NCI-H524 treated with DMSO at 0.1 percent for 48 hours (cell line): Measurements from ENCODE around the gene OR2M4.
"Not testable (repeated sequence)": the region's sequence is repeated elsewhere in the genome, so short reads cannot be mapped to it uniquely, and the experiment has no call there.

Source experiments
- DNase-seq: peaks from one replicate; lab custom pipeline; 2025; lab: John Stamatoyannopoulos, UW

The OR2M4 gene, protein sequence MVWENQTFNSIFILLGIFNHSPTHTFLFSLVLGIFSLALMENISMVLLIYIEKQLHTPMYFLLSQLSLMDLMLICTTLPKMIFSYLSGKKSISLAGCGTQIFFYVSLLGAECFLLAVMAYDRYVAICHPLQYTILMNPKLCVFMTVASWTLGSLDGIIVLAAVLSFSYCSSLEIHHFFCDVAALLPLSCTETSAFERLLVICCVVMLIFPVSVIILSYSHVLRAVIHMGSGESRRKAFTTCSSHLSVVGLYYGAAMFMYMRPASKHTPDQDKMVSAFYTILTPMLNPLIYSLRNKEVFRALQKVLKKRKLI

DNA sequence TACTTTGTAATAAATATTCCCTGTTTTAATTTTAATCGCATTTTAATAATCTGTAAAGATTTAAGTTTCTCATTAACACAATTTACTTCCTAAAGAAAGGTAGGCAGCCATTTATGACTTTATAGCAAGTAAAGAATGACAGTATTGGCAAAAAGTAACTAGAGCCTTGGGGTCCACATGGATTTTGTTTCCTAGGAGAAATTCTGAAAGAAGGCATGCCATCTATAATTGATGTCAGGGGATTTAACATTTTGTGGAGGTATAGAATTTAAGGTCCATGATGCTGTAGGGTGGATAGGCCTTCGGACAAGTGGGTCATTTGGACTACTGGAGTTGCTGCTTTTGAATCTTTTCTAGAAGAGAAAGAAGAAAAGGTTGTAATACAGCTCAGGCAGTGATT is at the start of gene OR2M4:
TSS of gene OR2M4 (plus strand) at position 301 of the 400 bp plus-strand sequence. CDS start 7,512 bp downstream, outside the sequence.
- no peak for DNase-seq

DNA sequence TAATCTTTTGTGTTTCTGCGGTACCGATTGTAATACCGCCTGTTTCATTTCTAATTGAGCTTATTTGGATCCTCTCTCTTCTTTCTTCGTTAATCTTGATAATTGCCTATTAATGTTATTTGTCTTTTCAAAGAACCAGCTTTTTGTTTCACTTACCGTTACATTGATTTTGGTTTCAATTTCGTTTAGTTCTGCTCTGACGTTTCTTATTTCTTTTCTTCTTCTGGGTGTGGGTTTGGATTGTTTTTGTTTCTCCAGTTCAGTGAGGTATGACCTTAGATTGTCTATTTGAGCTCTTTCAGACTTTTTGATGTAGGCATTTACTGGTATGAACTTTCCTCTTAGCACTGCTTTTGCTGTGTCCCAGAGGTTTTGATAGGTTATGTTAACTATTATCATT is 47.2 kb upstream of the OR2M4 start:
- DNase-seq: no peak

DNA sequence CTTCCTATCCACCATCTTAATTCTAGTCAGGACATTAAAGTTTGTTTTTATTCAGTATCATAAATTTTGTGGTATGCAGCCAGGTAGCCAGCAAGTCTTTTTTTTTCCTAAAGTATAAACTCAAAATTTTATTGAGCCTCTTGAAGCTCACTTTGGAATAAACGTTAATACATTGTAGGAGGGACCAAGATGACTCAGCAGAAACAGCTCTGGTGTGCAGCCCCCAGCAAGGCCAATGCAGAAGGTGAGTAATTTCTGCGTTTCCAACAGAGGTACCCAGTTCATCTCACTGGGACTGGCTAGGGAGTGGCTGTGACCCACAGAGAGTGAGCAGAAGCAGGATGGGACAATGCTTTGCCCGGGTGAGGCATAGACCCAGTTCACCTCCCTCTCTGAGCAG is 43.9 kb upstream of the OR2M4 start:
- DNase-seq: no peak

DNA sequence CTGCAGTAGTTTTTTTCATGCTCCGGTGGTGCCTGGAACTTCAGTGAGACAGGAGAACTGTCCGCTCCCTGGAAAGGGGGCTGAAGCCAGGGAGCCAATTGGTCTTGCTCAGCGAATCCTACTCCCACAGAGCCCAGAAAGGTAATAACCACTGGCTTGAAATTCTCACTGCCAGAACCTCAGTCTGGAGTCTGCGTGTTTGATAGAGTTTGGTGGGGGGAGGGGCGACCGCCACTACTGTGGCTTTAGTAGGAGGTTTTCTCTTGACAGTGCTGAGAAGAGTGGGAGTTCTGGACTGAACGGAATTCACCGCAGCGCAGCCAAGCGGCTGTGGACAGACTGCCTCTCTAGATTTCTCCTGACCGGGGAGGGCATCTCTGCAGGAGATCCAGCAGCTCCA is 42.2 kb upstream of the OR2M4 start:
- DNase-seq: no peak

DNA sequence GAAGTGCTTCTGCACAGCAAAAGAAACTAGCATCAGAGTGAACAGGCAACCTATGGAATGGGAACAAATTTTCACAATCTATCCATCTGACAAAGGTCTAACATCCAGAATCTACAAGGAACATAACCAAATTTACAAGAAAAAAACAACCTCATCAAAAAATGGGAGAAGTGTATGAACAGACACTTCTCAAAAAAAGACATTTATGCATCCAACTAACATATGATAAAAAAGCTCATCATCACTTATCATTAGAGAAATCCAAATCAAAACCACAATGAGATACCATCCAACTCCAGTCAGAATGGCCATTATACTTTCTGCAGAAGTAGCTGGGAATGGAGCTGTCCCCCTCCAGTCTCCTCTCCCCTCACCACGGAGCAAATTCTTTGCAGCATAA is 37.1 kb upstream of the OR2M4 start:
- no peak for DNase-seq

DNA sequence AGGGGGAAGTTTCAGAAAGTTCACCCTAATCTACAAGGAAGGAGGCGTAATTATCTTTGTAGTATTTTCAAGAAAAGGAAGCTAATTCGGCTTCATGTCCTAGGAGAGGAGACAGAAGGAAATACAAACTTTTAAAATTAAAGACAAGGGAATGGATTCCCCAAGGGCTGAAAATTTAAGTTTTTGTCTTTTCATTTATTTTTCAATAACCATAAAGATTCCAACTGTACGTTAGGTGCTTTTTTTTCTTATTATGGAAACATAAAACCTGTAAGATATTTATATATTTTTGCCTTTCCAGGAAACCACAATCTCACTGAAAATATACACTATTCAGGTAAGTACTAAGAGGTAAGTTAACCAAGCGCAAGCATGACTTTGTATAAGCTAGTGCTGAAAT is 34.3 kb upstream of the OR2M4 start, which contains the start of gene OR2M3:
TSS of gene OR2M3 (plus strand) at position 301 of the 400 bp plus-strand sequence. CDS start 5,803 bp downstream, outside the sequence.
- no peak for DNase-seq

DNA sequence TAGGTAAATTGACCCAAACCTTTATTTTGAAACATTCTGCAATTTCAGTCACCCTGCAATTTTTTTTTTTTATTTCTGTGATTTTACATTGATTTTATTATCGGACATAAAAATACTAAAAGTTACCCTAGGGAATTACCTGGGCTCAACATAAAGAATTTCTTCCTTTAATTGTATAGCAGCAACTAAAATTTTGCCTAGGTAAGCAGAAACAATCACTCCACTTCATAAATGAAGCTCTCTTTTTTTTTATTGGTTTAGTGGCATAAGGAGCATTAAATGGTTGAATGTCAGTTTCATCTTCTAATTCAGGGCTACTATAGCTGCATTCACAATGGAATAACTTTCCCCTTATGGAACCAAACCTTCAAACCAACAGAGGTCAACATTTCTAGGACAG is 15.3 kb upstream of the OR2M4 start:
- no peak for DNase-seq

DNA sequence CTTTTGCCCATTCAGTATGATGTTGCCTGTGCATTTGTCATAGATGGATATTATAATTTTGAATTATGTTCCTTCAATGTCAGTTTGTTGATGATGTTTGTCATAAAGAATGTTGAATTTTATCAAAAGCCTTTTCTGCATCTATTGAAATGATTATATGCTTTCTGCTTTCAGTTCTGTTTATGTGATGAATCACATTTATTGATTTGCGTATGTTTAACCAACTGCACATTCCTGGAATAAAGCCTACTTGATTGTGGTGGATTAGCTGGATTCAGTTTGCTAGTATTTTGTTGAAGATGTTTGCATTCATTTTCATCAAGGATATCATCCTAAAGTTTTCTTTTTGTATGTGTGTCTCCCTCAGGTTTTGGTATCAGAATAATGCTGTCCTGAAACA is 5.7 kb upstream of the OR2M4 start:
- DNase-seq: no peak

DNA sequence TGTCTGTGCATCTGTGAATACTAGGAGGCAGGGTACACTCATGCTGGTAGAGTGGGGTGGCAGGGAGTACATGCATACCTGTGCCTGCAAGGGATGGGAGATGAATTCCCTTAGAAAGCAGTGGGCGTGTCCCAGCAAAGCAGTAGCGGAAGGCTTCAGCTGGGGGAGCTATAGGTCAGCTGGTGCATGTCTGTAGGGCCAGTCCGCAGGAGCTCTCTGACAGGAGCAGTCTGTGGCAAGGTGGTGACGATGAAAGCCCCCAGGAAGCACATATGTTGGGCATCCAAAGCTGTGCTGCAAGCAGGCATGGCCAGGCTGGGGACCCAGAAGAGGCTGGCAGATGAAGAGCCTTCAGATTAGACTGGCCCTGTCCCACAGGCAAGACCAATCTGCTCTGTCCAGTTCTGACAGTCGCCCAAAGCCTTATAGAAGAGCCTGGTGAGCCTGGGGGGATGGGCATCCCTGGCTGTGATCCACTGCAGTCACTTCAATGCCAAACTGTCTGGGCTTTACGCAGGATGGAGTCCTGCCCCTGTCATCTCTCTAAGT is 1.8 kb upstream of the OR2M4 start:
- DNase-seq: no peak

DNA sequence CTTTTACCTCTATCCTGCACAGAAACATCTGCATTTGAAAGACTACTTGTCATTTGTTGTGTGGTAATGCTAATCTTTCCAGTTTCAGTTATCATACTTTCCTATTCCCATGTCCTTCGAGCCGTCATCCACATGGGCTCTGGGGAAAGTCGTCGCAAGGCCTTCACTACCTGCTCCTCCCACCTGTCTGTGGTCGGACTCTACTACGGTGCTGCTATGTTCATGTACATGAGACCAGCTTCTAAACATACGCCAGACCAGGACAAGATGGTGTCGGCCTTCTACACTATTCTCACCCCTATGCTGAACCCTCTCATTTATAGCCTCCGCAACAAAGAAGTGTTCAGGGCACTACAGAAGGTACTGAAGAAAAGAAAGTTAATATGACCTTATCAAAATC is 8.3 kb downstream of the OR2M4 start:
- no peak for DNase-seq

DNA sequence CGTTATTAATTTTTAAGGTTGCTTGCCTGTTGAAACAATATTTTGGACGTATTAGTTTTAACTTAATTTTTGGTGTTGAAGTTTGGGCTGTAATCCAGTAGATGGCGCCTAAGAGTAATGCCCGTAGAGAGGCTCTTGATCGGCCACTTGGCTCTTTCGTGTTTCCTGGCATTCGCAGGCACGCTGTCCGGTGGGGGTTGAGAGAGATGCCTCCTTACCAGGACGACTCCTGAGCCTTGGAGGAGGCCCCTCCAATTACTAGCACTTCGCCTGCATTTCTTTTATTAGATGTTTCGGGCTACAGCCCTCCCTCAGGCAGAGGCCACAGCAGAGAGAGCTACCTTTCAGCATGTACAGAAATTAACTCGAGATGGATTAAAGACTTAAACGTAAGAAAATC is 12.0 kb downstream of the OR2M4 start:
- DNase-seq: no peak

DNA sequence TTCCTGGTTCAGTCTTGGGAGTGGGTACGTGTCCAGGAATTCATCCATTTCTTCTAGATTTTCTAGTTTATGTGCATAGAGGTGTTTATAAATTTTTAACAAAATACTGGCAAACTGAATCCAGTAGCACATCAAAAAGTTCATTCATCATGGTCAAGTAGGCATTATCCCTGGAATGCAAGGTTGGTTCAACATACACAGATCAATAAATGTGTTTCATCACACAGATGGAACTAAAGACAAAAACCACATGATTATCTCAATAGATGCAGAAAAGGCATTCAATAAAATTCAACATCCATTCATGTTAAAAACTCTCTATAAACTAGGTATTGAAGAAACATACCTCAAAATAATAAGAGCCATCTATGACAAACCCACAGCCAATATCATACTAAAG is 28.1 kb downstream of the OR2M4 start:
- not testable (repeated sequence) for DNase-seq

DNA sequence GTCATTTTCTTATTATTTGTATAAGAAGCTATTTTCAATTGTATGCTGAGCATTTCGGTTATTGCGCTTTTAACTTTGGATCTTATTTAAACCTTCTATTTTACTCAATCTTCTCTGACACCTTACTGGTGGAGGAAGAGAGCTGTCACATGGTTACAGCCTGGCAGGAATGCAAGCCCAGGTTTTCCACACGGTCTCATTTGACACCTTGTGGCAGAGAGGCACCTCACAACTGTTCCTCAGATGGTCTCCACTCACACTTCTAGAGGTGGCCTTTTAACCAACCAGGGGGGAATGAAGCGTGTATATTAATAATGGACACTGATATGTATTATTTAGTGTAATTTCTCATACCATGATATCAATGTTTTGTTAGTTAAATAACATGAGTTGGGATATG is 37.0 kb downstream of the OR2M4 start:
- no peak for DNase-seq

DNA sequence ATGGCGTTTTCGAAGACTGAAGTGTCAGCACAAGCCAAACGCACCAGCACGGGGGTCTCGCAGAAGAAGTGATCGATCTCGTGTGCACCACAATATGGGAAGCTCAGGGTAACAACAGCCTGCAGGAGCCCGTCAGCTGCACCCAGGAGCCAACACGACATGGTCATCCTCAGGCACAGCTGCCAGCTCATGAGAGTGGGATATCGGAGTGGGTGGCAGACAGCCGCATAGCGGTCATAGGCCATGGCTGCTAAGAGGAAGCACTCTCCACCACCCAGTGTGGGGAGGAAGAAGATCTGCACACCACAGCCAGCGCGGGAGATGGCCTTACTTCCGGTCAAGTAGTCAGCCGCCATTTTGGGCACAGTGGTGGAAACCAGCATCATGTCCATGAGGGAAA is 42.0 kb downstream of the OR2M4 start:
- not testable (repeated sequence) for DNase-seq

DNA sequence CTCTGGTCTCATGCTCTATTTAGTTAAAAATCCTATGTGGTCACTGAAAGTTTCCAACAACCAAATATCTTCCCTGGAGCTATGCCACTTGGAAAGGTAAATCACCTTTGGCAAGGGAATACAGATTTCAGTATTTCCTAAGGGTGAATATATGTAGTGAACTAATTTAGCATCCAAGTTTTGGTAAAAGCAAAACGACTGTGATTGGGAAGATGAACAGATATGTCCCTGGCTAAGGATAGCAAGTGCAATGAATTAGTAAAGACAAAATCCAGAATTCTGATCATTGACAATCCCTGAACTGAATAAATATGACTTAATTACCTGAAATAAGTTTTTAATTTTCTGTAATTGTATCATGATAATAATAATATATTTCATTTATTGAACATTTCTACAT is 46.7 kb downstream of the OR2M4 start, which contains the start of gene OR2T33:
TSS of gene OR2T33 (minus strand) at position 101 of the 400 bp plus-strand sequence. CDS start 4,162 bp downstream, outside the sequence.
- DNase-seq: no peak

DNA sequence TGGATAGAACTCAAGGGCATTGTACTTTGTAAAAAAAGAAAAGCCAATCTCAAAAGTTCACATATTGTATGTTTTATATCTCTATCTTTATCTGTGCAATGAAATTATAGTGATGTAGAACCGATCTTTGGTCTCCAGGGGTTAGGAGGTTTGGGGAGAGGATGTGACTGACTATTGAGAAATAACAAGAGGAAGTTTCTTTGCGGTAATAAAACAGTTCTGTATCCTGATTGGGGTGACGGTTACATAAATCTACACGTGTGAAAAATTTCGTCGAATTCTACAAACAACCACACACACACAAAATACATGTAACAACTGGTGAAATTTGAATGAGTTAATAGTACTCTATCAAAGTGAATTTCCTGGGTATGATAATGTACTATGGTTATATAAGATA is 57.2 kb downstream of the OR2M4 start:
- DNase-seq: no peak
